ENCODE measurements around the gene DAB1.
A peak's percentile ranks its signal among the peaks of the same experiment; 100 is the strongest.

The DAB1 gene

DNA sequence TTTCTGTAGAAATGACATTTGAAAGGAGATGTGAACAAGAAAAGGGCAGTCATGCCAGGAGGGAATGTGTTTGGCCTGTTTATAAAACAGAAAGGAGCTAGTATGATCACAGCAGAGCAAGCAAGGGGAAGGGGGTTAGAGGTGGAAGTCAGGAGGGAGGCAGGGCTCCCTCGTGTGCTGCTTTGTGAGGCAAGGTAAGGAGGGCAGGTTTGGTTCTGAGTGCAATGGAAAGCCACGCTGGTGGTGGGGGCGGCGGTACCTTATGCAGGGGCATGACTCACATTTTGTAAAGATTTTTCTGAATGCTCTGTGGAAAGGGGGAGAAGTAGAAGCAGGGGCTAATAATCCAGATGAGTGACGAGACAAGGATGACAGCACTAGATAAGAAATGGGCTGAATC is 260.5 kb downstream of the DAB1 start:
- DNase-seq (ENCODE audit: low read depth) = no peak

GRCh38 chr1:57162607-57163261 is 261.1 kb downstream of the DAB1 start:
- DNase-seq (ENCODE audit: low read depth) = no peak

DNA sequence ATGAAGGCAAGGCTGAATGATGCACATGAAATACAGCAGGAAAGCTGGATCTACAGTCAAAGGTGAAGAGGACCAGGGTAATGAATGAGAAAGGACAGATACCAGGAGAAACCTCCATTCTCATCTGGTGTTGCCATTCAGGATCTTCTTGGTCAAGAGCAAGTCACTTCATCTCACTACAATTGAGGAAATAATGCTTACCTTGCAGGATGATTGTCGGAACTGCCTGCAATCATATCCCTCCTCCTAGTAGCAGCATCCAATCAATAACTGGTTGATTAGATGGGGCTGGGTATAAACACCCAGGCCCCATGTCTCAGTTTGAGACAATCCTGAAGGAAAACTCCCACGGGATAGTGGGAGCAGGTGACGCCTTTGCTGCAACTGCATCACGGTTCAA is 263.3 kb downstream of the DAB1 start:
- no peak for DNase-seq (ENCODE audit: low read depth)

- no peak for DNase-seq (ENCODE audit: low read depth)
Observed at GRCh38 chr1:57158604-57158998, 265.3 kb downstream of the DAB1 start.

DNA sequence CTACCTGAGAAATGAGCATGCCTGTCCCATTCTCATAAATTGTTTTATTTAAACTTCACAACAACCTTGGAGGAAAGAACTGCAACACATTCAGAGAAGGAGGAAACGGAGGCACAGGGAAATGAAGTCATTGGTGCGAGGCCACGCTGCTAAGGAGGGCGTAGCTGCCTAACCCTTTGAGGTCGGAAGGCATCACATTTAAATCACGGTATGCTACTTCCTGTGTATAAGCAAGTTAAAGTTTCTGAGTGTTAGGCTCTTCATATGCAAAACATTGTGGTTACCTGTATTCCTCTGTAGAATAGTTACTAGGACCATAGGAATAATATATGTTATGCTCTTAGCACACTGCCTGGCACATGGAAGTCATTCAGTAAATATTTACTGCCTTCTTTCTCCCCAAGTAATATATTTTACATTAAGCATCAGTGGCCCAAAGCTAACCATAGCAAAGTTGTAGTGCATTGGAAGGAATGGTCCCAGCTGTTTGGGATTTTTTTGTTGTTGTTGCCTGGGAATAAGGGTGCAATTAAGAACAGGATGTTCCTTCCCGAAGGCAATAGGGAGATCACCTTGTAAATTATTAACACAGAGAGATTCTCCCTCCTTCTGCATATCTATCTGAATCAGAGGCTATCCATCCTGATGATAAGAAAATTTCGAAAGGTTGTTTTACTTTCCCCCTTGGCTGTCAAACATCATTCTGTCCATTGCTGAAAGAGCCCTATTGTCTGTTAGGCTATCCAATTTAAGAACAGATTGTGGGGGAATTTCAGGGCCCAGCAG is 265.8 kb downstream of the DAB1 start:
- DNase-seq (ENCODE audit: low read depth) = no peak

GRCh38 chr1:57156907-57157306 is 267.0 kb downstream of the DAB1 start:
- no peak for DNase-seq (ENCODE audit: low read depth)

DNA sequence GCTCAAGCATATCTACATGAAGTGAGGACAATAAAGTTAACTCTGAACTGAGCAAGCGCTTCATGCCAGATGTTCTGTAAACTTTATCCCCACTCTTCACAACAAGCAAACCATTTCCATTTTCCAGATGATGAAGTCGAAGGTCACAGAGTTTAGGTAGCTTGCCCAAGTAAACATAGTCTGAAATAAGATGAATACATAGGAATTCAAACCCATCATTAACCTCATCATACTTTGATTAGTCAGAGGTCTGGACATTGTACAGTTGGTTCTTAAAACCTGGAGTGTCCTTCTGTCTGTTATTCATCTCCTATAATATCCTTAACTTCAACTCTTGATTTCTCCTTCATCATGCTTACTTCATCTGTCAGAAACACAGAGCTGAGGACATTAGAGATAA is 277.8 kb downstream of the DAB1 start:
- DNase-seq (ENCODE audit: low read depth) = no peak

GRCh38 chr1:57142999-57143398 is 280.9 kb downstream of the DAB1 start:
- DNase-seq (ENCODE audit: low read depth) = no peak

GRCh38 chr1:57142169-57142568 is 281.7 kb downstream of the DAB1 start:
- DNase-seq (ENCODE audit: low read depth) = no peak

DNA sequence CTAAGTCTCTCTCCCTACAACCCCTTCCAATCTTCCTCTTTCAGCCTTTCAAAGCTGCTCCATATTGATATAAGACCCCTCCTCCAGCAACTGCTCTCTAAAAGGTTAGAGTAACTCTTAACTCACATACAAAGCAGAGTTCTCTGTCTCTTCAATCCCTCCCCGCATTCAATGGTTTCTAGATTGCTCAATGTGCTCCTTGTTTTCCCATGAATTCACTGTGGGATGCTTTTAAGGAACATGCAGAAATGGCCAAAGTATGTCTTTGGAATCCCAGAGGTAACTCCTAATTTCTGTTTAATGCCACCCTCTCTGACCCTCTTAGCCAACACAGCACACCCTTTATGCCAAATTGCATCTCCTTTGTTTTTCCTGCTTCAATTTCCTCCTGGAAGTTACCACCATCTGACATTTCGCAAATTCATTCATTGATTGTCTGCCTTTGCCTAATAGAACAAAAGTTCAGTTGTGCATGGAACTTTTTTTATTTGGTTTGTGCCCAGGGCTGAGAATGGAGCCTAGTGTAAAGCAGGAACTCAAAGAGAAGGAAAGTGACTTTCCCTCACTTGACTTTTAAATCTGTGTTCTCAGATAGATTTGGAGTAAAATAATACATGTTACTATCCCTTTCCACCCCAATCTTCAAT is 285.3 kb downstream of the DAB1 start:
- DNase-seq (ENCODE audit: low read depth) = no peak

GRCh38 chr1:57137980-57138379 is 285.9 kb downstream of the DAB1 start:
- no peak for DNase-seq (ENCODE audit: low read depth)

DNA sequence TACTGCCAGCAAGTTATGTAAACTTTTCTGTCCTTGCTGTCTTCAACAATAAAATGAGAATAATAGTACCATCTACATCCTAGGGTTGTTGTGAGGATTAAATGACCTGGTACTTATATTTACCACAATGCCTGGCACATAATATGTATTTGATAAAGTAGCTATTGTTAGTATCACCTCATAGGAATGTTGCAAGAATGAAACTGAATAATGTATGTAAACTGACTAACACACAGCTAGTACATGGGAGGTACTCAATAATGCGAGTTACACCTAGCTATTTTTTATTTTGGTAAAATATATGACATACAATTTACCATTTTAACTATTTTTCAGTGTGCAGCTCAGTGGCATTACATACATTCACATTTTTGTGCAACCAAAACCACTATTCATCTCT is 289.1 kb downstream of the DAB1 start:
- no peak for DNase-seq (ENCODE audit: low read depth)

GRCh38 chr1:57133686-57134085 is 290.2 kb downstream of the DAB1 start:
- DNase-seq (ENCODE audit: low read depth) = no peak

GRCh38 chr1:57132993-57133622 is 290.8 kb downstream of the DAB1 start:
- DNase-seq (ENCODE audit: low read depth) = no peak

- peak; percentile 4 for DNase-seq (ENCODE audit: low read depth)
Observed at GRCh38 chr1:57131701-57132394, 292.0 kb downstream of the DAB1 start.

- DNase-seq (ENCODE audit: low read depth) = no peak
Observed at GRCh38 chr1:57131257-57131656, 292.6 kb downstream of the DAB1 start.

DNA sequence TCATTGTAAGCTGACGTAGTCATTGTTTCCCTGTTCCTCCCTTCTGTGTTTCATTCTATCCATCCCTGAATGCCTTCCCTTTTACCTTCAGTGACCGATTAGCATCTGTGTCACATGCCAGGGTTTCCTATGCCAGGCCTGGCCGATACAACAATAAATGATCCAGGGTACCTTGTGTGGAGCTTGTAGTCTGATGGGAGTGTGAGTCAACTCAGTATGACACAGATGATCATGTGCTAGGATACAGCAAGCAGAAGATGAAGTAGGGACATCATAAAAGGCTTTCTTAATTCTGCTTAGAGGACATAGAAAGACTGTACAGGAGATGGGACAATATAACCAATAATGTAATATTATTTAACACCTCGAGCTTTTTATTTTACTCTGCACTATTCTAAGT is 294.0 kb downstream of the DAB1 start:
- no peak for DNase-seq (ENCODE audit: low read depth)

DNA sequence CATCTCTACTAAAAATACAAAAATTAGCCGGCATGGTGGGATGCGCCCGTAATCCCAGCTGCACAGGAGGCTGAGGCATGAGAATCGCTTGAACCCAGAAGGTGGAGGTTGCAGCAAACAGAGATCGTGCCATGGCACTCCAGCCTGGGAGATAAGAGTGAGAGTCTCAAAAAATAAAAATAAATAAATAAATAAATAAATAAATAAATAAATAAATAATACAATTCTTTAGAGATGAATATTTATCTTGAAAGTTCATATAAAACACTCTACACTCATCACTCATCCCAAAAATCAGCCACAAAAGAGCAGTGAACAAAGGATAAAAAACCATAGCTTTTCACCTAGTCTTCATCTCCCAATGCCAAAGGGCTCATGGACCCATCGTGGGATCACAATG is 295.9 kb downstream of the DAB1 start:
- DNase-seq (ENCODE audit: low read depth) = no peak

GRCh38 chr1:57124768-57125446 is 299.0 kb downstream of the DAB1 start:
- DNase-seq (ENCODE audit: low read depth) = no peak

- DNase-seq (ENCODE audit: low read depth) = no peak
Observed at GRCh38 chr1:57124170-57124569, 299.7 kb downstream of the DAB1 start.

GRCh38 chr1:57122031-57122430 is 301.8 kb downstream of the DAB1 start:
- DNase-seq (ENCODE audit: low read depth) = peak; percentile 51
